Cardiac fibroblast (primary cell): ENCODE results near the gene DGKG.

Source experiments
- DNase-seq, 2 donors: peaks; one replicate each; pipeline versions ENCODE4 v3.0.0 to v3.0.0-alpha.2; 2010; ENCODE audit warnings: low read depth in 2 of 2
- H3K4me3 ChIP-seq, 2 donors: replicated peaks in 1 of 2; 1 replicate in 1 of 2; 2 replicates in 1 of 2; pipeline ENCODE4 v1.5.1; 2011; ENCODE audit warnings: low read depth in 2 of 2, low read length in 2 of 2, mild to moderate bottlenecking in 2 of 2, moderate library complexity in 1 of 2
- CTCF ChIP-seq: IDR thresholded peaks from one replicate; pipeline ENCODE4 v1.5.1; 2011; ENCODE audit warnings: low read depth, mild to moderate bottlenecking, low read length, inconsistent platforms

DGKG gene

DNA sequence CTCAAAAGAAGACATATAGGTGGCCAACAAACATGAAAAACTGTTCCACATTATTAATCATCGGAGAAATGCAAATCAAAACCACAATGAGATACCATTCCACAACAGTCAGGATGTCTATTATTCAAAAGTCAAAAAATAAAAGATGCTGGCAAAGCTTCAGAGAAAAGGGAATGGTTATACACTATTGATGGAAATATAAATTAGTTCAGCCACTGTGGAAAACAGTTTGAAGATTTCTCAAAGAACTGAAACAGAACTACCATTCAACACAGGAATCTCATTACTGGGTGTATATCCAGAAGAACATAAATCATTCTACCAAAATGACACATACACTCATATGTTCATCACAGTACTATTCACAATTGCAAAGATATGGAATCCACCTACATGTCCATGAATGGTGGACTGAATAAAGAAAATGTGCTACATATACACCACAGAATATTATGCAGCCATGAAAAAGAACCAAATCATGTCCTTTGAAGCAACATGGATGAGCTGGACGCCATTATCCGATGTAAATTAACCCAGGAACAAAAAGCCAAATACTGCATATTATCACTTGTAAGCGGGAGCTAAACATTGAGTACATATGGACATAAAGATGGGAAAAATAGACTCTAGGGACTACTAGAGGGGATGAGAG, 32.7 kb upstream of the DGKG start:
- H3K4me3 ChIP-seq = no peak overlapping the region
- no peak for TF ChIP-seq CTCF

GRCh38 chr3:186386883-186387560, 25.0 kb upstream of the DGKG start:
- DNase-seq = no peak
- no peak overlapping the region for H3K4me3 ChIP-seq
- TF ChIP-seq CTCF = no peak

More for the DNA sequence above, 32.7 kb upstream of the DGKG start:
- DNase-seq = no peak

DNA sequence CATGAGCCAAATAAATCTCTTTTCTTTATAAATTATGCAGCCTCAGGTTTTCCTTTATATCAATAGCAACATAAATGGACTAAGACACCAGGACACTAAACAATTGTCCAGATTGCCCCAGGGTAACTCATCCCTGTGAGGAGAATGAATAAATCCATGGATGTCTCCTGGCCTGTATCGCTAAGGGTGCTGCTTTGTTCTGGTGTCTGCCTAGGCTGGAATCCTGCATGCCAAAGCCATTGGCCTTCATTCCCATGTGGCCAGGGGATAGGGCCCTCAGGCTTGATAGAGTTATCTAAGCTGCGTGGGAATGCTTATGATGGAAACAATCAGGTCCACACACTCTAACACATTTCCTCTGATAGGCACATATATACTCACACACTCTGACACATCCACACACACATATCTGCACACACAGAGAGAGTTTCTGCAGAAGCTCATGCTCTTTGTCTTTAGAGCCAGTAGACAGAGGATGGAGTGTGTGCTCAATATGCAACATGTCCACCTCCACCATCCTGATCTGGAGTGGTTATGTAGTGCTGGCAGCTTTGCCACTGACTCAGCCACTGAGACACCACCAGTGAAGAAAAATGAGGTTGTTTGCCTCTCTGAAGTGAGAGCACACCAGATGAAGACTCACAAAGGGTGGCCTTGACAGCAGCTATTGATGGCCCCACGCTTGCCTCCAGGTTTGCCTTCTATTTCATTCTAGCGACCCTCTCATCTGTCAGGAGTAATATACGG, 24.0 kb upstream of the DGKG start:
- TF ChIP-seq CTCF = no peak
- DNase-seq = no peak
- no peak overlapping the region for H3K4me3 ChIP-seq

GRCh38 chr3:186383026-186383993, 21.3 kb upstream of the DGKG start:
- peak in 1 of 2 donors; percentile 3 for DNase-seq
- H3K4me3 ChIP-seq = no peak overlapping the region
- TF ChIP-seq CTCF = no peak

DNA sequence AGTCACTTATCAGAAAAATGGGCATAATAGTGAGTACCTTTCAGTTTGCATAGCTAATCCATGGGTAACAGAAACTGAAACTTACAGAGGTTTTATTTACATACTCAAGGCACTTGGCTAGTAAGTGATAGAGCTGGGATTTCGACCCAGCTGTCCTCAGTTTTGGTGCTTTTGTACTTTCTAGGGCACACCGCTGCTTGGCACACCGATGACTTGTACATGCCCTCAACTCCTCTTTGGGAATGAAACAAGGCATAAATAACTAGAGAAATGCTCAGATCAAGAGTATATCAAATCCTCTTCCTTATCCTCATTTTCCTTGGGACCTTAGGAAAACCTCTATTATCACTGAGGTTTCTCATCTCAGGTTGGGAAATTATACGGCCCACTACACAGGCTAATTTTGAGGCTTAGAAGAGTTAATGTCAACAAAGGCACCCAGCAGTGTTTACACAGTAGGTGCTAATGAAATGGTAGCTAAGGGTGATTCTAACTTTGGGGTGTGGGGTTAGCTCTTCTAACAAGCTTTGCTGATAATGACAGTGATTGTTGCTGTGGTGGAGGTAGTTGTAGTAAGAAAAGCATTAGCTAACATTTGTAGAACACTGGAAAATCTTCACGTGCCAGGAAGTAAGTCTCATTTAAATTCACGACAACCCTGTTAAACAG, 20.3 kb upstream of the DGKG start:
- TF ChIP-seq CTCF = no peak
- no peak for DNase-seq
- no peak overlapping the region for H3K4me3 ChIP-seq
